WTC11 (cell line): ENCODE results near the gene BMP7.

Experiments used
- TF ChIP-seq, protein P1 (sequence below): fragments of 200-600 bp; IDR thresholded peaks from 2 replicates; pipeline ENCODE4 v1.8.0; 2022; ENCODE audit warnings: antibody characterized with exemption
- TF ChIP-seq, protein P2 (sequence below): sonication (generic); formaldehyde crosslinking; IDR thresholded peaks from 2 replicates; pipeline ENCODE4 v1.8.0; 2022; ENCODE audit warnings: missing genetic modification reagents

DNA sequence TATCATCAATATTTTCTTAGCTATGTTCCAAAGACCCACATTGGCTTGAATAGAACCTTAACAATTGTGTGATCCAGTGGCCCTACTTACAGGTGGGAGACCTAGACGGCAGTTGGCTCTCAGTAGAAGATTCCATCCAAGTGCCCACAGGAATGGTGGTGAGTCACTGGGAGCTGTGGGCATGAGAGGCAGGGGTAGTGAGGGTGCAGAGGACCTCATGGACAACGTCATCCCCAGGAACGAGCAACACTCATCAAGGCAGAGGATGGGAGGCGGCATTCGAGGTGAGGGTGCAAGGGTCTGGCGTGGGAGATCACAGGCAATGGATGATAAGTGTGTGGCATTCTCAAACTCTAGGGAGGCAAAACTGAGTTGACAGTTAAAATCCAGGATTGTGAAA is 45.7 kb upstream of the BMP7 start:
- TF ChIP-seq, protein P1, sequence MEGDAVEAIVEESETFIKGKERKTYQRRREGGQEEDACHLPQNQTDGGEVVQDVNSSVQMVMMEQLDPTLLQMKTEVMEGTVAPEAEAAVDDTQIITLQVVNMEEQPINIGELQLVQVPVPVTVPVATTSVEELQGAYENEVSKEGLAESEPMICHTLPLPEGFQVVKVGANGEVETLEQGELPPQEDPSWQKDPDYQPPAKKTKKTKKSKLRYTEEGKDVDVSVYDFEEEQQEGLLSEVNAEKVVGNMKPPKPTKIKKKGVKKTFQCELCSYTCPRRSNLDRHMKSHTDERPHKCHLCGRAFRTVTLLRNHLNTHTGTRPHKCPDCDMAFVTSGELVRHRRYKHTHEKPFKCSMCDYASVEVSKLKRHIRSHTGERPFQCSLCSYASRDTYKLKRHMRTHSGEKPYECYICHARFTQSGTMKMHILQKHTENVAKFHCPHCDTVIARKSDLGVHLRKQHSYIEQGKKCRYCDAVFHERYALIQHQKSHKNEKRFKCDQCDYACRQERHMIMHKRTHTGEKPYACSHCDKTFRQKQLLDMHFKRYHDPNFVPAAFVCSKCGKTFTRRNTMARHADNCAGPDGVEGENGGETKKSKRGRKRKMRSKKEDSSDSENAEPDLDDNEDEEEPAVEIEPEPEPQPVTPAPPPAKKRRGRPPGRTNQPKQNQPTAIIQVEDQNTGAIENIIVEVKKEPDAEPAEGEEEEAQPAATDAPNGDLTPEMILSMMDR = no peak
- TF ChIP-seq, protein P2, sequence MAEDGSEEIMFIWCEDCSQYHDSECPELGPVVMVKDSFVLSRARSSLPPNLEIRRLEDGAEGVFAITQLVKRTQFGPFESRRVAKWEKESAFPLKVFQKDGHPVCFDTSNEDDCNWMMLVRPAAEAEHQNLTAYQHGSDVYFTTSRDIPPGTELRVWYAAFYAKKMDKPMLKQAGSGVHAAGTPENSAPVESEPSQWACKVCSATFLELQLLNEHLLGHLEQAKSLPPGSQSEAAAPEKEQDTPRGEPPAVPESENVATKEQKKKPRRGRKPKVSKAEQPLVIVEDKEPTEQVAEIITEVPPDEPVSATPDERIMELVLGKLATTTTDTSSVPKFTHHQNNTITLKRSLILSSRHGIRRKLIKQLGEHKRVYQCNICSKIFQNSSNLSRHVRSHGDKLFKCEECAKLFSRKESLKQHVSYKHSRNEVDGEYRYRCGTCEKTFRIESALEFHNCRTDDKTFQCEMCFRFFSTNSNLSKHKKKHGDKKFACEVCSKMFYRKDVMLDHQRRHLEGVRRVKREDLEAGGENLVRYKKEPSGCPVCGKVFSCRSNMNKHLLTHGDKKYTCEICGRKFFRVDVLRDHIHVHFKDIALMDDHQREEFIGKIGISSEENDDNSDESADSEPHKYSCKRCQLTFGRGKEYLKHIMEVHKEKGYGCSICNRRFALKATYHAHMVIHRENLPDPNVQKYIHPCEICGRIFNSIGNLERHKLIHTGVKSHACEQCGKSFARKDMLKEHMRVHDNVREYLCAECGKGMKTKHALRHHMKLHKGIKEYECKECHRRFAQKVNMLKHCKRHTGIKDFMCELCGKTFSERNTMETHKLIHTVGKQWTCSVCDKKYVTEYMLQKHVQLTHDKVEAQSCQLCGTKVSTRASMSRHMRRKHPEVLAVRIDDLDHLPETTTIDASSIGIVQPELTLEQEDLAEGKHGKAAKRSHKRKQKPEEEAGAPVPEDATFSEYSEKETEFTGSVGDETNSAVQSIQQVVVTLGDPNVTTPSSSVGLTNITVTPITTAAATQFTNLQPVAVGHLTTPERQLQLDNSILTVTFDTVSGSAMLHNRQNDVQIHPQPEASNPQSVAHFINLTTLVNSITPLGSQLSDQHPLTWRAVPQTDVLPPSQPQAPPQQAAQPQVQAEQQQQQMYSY (CRISPR knock-in tag) = no peak
